GM19397 (cell line): ENCODE data around the gene GNE.
A peak's percentile ranks its signal among the peaks of the same experiment; 100 is the strongest.
"Not testable (repeated sequence)": the region's sequence is repeated elsewhere in the genome, so short reads cannot be mapped to it uniquely, and the experiment has no call there.

Experiments used
- ATAC-seq: cut with Tn5 transposase; IDR thresholded peaks from one replicate; pipeline ENCODE4 v1.9.1; 2021; ENCODE audit warnings: mild to moderate bottlenecking, moderate library complexity; ENCODE audit not compliant: unreplicated experiment

GNE gene

DNA sequence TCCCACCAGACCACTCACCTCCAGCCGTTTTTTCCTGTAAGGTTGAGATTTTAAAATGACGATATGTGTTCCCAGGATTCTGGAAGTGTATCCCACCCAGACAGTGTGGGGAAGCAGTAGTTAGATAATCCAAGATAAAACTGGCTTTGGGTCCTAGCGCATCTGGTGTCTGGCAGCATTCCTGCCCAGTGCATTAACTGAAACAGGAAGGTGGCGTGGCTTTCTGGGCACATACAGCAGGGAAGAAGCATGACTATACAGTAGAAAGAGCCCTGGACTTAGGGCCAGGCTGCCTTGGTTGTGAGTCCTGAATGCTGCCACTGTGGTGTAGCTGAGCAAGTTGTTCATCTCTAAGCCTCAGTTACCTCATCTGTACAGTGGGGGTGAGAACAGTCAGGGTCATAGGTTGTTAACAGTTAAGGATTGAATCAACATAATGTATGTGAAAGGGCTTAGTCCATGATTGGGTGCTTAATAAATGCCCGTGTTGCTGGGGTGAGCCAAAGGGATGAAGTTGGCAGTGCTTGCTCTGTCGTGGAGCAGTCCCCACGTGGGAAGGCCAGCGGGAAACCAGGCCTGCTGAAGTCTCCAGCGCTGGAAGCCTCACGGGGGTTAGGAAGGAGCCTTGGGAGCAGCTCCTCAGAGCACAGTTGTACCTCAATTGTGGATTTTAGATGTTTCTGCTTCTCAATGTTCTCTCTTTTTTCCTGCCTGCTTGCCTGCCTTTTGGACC is 49.6 kb downstream of the GNE start:
- no peak for ATAC-seq

- ATAC-seq: no peak
Observed at GRCh38 chr9:36207546-36208012, 50.7 kb downstream of the GNE start.

DNA sequence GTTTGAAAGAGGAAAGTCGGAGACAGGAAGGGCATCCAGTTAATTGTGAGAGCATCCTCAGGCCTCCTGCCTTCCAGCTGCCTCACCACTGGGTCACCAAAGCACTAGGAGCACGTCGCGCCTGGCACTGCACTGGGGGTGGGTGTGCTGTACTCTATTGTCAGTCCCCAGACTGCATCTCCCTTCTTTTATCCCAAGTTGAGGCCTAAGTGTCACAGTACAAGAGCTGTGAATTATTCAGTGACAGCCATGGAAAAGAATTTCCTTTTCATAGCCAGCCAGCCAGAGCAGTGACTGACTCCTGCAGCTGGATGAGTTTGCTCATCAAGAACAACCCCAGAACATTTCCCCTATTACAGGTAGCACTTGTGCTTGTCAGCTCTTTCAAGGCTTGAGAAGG is 51.2 kb downstream of the GNE start:
- no peak for ATAC-seq

DNA sequence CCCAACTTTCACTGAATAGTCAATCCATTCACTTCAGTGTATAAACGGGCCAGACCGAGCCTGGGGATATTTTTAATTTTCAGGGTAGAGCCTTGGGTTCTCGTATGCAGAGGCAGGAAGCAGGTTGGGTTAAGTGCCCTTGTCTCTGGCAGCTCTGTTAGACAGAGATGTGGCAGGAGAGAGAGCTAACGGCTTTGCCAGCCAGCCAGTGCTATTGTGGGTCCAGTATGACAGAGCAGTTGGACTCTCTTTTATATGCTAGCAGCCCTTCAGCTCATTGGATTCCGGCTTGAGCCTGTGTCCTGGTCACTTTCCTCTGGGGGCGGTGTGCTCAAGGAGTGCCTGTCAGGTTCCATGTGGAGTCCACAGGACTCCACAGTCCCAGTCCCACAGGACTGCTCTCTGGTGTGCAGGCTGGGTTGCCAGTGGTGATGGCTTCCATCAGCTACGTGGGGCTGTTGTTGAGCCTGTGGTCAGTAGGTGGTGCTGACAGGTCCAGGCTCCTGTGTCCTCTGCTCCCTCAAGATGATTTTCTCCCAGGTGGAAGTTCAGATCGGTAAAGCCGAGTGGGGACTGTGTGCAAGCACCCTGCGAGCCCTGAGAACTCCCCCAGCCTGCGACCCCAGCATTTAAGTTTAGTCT is 53.2 kb downstream of the GNE start:
- ATAC-seq: no peak

GRCh38 chr9:36194326-36195000 is 63.8 kb downstream of the GNE start:
- ATAC-seq: no peak

DNA sequence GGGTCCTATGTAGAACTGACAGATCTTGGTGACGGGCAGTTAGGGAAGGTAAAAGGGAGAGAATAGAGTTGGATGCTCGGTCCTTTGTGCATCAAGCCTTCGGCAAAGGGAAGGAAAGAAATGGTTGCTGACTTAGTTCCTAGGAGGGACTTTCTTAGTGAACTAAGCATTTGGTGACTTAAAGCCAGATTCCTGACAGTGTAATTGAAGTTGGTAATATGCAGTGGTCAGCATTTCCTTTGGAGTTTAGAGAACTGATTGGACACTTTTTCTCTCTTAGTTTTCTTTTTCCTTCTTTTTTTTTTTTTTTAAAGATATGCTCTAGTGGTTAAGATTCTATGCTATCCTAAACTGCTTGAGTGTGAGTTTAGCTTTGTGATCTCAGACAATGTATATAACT is 65.2 kb downstream of the GNE start:
- ATAC-seq: no peak

DNA sequence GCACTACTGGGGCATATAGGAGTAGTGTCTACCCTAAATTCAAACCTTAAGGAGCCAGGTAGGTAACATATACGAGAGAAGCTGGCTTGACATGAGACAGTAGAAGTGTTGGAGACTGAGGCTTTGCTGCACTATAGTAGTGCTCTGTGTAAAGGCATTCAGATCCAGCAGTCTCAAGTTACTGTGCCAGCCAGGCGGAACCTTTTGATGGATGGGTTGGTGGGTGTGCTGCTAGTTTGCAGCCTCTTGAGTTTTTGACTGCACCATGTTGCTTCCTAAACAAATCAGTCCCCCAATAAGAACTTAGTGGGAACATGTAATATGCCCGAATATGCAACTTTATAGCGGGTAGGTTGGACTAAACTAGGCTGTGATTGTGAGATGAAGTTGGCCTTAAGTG is 66.1 kb downstream of the GNE start:
- ATAC-seq: no peak

DNA sequence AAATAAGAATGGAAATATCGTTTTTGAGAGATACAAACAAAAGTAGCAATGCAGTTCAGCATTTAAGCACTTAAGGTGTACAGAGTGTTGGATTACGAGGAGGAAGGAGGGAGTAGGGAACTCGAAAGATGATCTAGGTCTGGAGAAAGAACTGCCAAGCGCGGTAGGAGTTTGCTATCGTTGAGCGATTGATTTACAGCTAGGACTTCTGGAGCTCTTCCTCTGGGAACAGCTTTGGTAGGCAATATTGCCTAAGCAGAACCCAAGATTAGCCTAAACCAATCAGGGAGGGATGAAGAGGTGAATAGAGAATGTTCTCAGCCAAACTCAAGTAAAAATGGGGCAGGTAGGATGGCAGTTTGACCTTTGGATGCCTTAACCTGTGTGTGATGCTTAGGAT is 66.6 kb downstream of the GNE start:
- no peak for ATAC-seq

GRCh38 chr9:36191290-36191645 is 67.0 kb downstream of the GNE start:
- ATAC-seq: peak; percentile 13

DNA sequence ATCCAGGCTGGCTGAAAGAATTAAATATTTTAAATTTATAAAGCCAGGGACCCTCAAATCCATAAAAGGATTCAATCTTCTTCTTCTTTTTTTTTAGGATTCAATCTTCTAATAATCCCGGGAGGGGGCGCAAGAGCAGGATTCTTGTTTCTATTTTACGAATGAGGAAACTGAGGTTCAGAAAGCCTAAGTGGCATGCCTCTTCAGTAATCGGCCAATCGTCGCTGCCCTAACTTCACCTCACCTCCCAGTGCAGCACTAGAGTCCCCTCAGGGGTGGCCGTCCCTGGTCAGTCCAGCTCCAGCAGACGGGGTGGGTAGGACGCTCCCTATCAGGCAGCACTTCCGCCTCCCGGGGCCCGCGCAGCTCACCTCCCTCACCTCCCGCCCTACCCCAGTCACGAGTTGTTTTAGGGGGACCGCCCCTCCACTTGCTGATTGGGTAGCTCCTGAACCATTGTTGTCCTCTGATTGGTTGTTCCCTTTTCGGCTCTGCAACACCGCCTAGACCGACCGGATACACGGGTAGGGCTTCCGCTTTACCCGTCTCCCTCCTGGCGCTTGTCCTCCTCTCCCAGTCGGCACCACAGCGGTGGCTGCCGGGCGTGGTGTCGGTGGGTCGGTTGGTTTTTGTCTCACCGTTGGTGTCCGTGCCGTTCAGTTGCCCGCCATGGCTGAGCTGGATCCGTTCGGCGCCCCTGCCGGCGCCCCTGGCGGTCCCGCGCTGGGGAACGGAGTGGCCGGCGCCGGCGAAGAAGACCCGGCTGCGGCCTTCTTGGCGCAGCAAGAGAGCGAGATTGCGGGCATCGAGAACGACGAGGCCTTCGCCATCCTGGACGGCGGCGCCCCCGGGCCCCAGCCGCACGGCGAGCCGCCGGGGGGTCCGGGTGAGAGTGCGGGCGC is 67.6 kb downstream of the GNE start, which contains the start of gene CLTA:
CLTA (plus strand) TSS at position 534 of the 902 bp plus-strand sequence; CDS start at position 670, 136 bp downstream.
- peak; percentile 96 for ATAC-seq

DNA sequence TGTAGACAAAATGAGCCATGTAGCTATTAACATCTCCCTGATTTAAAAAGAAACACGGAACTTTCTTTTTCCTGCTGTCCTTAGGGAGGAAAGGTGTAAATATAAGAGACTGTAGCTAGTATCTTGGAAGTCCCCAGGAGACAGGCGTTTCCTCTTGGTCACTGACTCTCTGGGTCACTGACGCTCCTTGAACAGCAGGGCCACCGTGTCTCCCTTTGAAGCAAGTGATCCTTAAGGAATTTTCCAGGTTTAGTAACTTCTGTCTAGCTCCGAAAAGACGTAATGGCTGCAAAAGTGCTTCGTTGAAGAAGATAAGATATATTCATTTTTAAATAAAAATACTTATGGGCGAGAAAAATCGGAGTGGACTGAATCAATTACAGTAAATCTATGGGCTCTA is 68.3 kb downstream of the GNE start:
- no peak for ATAC-seq

DNA sequence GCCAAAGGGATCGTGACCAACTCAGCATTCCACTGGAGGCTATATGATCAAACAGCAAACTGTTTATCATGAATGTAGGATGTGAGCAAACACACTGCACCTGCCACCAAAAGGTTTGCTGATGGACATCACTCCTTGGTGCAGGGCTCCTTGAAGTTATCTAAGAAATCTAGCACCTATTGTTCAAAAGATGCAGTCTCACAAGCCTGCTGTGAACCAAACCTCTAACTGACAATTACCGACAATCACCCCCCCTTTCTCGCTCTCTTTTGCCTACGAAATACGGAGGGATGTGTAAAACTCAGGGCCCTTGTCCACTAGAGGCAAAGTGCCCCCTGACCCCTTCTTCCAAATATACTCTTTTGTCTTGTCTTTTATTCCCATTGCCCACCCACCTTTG is 70.0 kb downstream of the GNE start:
- no peak for ATAC-seq

- ATAC-seq: no peak
Observed at GRCh38 chr9:36187414-36187813, 70.8 kb downstream of the GNE start.

GRCh38 chr9:36180243-36180642 is 78.0 kb downstream of the GNE start:
- not testable (repeated sequence) for ATAC-seq

GRCh38 chr9:36177571-36177970 is 80.7 kb downstream of the GNE start:
- ATAC-seq: no peak

DNA sequence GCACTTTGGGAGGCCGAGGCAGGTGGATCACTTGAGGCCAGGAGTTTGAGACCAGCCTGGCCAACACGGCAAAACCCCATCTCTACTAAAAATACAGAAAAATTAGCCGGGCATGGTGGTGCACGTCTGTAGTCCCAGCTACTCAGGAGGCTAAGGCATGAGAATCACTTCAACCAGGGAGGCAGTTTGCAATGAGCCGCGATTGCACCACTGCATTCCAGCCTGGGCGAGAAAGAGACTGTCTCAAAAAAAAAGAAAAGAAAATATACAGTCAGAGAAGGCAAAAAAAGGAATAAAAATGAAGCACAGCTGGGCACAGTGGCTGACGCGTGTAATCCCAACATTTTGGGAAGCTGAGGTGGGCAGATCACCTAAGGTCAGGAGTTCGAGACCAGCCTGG is 81.8 kb downstream of the GNE start:
- not testable (repeated sequence) for ATAC-seq

GRCh38 chr9:36175209-36175608 is 83.0 kb downstream of the GNE start:
- ATAC-seq: not testable (repeated sequence)

DNA sequence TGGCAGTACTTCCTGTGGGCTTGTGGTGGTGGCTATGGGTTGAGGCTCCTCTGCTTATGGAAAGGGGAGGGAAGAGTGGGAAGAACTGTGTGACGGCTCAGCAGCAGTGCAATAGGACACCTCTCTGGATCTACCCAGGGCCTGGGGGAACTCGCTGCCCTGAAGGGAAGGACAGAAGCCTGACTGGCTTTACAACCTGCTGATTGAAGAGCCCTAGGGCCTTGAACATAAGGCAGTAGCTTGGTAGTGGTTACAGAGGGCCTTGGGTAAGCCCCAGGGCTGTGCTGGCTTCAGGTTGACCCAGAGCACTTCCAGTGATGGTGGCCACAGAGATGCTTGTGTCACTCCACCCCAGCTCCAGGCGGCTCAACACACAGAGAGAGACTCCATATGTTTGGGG is 83.5 kb downstream of the GNE start:
- no peak for ATAC-seq

GRCh38 chr9:36174271-36174670 is 84.0 kb downstream of the GNE start:
- ATAC-seq: no peak

- no peak for ATAC-seq
Observed at GRCh38 chr9:36173861-36174260, 84.4 kb downstream of the GNE start.

DNA sequence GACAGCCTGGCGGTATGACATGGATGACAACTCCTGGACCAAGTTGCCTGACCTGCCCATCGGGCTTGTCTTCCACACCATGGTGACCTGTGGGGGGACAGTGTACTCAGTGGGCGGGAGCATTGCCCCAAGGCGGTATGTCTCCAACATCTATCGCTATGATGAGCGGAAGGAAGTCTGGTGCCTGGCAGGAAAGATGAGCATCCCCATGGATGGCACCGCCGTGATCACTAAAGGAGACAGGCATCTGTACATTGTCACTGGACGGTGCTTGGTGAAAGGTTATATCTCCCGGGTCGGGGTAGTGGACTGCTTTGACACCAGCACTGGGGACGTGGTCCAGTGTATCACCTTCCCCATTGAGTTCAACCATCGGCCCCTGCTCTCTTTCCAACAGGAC is 87.7 kb downstream of the GNE start:
- ATAC-seq: no peak
